CMK (cell line): ENCODE data around the gene YIF1A.
A peak's percentile ranks its signal among the peaks of the same experiment; 100 is the strongest.

Experiments used
- DNase-seq: peaks from one replicate; pipeline ENCODE4 v3.0.0-alpha.2; 2010; ENCODE audit warnings: low read depth

The YIF1A gene, protein sequence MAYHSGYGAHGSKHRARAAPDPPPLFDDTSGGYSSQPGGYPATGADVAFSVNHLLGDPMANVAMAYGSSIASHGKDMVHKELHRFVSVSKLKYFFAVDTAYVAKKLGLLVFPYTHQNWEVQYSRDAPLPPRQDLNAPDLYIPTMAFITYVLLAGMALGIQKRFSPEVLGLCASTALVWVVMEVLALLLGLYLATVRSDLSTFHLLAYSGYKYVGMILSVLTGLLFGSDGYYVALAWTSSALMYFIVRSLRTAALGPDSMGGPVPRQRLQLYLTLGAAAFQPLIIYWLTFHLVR

DNA sequence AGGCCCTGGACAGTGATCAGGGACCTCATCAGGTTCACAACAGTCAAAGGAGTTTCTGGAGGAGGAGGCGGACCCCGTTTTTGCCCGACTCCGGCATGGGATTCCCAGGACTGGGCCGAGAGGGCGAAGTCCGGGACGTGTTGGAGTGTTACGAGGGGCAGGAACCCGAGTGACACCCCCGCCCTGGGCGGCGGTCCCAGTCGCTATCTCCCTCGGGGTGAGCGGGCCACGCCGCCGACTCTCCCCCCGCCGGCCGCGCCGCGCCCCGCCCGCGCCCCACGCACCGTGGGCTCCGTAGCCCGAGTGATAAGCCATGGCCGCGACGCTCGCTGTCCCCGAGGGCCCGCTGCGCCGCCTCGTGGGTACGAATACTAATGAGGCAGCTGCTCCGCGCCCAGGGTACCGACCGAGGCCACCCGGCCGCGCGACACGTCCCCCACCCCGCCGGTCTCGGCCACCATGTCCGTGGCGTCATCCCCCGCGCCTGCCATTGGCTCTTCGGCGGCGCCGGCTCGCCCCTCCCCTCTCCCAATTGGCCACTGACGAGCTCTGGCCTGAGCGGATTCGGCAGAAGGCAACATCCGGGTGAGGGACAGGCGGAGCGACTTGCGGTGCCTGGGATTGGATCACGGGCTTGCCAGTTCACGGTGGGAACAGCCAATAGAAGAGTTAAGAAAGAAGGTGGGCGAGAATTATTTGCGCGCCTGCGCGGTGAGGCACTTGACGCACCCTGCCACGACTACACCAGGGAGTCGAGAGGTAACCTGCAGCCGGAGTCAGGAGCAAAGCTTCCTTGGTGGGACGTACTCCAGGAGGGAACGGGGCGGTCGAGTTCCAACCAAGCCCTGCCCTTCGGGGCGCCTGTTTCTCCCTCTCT lies at the start of gene YIF1A:
Gene YIF1A (minus strand): TSS at position 473 of the 877 bp plus-strand sequence. CDS start 158 bp downstream, at position 315.
- DNase-seq, result peak; percentile 99

DNA sequence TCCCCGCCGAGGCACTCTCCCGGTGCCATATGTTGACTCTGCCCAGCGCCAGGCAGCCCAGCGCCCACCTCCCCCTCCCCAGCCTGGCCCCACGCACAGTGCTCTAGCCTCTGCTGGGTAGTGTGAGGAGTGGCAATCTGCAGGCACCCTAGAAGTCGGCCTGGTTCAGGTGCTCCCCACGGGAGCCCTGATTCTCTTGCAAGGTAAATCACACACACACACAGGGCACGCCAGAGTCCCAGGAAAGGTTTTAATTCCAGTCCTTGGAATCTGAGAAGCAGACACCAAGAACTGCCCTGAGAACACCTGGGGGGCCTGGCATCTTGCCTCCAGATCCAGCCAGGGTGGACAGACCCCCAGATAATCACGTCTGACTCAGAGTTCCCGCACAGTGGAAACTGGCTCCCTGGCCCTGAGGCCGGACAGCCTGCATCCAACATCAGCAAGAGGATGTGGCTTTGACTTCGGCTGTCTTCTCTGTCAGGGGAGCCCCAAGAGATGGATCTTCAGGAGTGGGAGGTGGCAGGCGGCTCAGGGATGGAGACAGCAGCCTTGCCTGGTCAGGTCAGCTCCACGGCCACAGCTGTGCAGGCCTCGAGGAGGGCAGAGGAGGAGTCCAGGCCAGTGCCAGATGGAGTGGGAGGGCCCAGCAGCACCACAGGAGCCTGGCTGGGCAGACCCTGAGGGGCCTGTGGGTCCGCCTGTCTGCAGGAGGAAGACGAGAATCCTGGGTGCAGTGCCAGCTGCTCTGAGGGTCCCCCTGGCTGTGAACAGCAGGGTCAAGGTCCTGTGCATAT lies 48.4 kb upstream of the YIF1A start:
- DNase-seq, result no peak

DNA sequence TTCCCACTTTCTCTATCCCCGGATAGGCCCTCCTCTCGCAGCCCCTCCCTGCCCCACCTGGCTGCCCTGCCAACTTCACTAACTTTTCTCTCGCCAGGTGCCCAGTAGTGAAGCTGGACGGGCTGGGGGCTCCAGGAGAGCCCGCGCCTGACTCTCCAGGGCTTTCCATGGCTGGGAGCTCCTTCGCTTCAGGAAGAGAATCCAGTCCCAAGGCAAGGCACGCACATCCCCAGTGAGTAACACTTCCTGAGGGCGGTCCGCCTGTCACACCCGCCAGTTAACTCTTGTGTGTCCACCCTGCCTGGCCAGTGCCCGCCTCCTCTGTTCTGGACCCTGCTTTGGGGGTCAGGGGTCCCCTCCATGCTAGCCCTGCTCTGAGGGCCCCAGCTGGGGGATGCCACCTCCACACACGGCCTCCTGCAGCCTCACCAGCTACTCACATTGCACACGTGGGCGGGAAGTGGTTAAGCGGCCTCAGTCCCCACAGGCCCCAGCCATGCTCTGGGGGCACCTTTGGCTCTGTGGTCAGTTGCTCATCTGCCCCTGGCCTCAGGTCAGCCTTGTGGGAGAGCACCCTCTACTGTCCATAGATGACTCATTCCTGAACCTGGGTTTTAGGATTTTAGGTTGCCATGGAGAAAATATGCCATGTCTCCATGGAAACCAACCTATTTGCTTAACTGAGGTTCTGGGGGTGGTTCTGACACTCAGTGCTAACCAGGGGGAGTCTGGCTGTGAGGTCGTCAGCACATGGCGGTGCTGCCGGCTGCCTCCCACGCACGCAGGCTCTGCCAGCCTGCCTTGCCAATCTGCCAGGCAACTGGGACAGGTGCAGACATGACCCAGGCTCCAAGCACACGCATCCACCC lies 47.5 kb upstream of the YIF1A start, which contains the start of gene RIN1:
Gene RIN1 (minus strand): TSS at position 201 of the 869 bp plus-strand sequence. CDS start 32 bp downstream, at position 169.
- DNase-seq, result no peak

DNA sequence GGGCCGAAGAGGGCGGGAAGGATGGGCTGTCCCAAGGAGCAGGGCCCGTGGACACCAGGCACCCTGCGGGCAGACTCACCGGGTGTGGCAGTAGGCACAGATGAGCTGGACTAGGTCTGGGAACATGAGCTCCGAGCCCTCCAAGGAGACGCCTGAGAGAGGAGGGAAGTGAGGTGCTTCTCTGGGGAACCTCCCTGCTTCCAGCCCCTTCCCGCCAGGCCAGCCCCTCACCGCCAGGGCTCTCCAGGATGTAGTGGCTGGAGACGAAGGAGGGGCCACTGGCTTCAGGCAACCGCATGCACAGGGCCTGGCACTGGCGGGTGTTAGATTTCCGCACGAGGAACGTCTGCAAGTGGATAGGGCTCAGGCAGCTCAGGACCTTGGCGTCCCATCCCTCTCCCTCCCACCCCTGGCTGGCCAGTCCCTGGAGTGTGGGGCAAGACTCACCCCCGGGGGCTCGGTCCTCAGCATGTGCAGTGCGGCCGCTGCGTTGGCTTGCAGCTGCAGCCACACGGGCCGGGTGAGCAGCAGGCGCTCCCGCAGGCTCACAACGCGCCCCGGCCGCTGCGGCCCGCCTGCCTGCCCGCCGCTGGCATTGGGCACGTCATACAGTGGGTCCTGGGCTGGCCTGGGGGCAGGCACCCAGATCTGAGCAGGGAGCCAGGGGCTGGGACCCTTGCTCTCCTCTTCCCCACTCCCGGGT lies 46.7 kb upstream of the YIF1A start:
- DNase-seq, result no peak

DNA sequence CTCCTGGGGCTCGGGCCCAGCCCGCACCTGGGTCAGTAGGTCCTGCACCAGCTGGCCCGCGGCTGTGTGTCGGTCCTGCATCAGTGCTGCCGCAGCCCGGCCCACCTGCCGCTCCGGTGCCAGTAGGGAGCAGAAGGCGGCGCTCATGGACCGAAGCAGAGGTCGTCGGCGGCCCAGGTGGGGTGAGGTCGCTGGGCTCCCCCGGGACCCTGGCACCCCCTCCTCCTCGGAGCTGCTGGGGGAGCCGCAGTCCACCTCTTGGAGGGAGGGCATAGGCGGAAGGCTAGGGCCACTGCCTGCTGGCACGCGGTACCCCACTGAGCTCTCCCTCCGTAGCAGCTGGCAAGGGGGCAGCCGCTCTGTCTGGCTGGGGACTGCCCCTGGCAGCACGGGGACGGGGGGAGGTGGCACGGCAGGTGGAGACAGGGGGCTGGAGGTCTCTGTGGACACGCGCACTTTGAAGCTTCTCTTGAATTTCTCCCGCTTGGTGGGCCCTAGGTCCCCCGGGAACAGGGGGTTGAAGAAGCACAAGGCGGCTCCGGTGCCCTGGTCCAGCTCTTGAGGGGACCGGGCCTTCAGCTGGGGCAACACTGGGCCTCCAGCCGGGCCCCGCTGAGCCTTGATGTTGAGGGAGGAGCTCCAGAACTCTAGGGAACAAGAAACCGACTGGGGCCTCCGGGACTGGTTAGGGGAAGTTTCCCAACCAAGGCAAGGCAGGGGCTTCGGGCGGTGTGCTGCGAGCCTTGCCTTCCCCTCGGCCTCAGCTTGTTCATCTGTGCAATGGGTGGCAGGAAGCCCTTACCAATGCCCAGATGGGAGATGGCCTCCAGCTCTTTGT lies 45.9 kb upstream of the YIF1A start:
- DNase-seq, result no peak

DNA sequence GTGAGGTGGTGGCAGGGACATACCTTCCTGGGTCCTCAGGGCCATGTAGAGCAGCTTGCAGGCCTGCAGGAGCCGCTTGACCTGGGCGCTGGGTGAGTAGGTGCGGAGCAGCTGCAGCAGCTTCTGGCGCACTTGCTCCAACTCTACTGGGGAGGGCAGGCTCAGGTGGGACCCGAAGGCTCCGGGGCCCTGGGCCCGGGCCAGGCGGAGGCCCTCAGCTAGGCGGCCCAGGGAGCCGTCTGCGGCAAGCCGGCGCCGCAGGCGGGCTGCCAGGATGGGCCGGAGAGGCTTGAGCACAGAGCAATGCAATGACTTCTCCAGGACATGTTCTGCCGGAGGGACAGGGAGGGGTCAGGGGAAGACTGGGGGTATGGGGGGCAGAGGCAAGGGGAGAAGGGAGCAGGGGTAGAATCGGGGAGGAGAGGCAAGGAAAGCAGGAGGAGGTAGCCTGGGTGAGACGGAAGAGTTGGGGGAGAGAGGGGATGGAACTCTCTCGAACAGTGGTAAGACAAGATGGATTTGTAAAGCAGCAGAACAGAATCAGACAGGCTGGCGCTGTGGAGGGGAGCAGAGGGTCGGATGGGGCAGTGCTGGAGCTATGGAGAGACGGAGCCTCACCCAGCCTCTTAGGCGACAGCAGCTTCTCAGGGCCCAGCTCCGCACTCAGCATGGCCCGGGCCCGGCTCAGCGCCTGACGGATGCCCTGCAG lies 45.1 kb upstream of the YIF1A start:
- no peak for DNase-seq

DNA sequence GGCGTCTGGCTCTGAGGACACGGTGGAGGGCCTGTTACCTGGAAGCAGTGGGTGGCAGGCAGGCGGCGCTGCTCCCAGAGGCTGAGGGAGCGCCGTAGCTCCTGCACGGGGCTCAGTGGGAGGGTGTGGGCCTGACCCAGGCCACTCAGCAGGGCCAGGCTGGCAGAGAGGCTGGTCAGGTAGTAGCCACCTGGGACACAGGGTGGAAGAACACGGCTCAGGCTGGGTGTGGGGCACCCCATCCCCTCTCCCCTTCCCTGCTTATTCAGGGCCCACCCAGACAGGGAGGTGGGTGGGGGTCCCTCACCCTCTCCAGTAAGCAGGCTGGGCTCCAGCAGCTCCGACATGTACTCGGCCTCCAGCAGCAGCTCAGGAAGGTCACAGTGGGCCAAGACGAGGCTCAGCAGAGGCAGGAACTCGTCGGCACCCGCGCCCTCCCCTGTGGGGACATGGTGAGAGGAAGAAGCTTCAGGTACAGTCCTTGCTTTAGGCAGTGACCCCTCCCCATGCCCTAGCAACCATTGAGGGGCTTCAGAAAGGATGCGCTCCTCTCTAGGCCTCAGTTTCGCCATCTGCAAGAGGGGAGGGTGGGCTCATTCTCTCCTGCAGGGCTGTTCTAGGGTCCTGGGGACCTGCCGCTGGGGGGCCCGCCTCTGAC lies 44.4 kb upstream of the YIF1A start:
- DNase-seq, result no peak

DNA sequence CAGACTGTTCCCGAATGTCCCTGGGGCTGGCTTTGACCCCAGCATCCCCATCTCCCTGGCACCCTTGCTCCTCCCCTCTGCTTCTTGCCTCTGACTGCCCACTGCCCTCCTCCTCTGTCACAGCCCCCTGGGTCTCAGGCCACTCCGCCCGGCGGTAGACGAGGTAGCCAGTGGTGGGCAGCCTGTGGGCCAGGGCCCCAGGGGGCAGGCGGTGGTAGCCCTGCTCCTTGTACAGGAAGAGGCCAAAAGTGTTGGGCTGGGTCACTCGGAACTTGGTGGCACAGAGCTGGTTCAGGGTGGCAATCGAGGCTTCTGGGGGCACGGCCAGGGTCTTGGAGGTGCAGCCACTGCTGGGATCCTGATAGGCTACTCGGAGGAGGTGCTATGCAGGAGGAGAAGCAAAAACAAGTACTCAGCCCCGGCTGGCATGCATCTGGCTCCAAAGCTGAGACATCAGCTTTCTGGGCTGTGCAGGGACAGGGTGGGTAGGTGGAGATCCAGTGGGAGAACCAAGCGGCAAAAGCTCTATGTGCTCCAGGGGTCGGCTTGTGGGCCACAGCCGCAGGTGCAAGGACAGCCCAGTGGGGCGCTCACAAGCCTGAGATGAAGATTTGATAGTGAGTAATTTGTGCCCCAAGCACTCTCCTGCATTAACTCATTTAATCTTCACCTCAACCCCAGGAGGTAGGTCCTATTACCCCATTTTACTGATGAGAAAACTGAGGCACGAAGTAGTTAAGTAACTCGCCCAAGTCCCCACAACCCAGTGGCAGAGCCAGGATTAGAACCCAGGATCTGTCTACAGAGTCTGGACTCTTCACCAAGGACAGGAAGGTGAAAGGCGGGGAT lies 43.7 kb upstream of the YIF1A start:
- DNase-seq, result no peak

DNA sequence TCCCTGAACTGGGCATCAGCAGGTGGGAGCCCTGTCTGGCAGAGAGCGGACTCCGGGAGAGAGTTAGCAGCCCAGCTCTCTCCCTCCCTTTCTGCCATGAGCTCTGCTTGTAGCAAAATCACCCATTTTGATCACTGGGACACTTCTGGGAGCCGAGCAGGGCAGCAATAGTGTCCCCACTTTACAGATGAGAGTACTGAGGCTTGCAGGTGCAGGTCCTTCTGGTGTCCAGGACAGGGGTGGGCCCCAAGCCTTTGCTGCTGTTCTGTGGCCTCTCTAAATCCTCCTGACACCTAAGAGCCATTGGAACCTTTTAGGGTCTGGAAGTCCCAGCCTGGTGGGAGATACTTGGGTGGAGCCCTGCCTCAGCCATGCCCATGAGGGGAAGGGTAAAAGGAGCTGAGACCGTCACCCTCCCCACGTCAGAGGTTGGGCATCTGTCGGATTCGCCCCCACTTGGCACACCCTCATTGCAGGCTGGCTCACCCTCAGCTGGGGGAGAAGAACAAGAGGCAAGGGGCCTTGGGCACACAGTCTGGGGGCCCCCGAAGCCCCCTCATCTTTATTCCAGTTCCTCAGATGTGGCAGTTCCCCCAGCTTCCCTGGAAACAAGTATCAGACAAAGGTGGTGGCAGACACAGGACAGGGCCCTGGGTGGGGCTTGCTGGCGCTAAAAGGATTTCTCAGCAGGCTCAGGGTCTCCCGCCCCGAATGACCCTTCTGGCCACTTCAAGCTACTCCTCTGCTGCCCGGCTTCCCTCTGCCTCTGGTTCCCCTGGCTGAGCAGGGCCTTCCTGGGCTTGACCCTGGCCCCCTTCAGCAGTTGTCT lies 42.8 kb upstream of the YIF1A start:
- DNase-seq, result no peak

DNA sequence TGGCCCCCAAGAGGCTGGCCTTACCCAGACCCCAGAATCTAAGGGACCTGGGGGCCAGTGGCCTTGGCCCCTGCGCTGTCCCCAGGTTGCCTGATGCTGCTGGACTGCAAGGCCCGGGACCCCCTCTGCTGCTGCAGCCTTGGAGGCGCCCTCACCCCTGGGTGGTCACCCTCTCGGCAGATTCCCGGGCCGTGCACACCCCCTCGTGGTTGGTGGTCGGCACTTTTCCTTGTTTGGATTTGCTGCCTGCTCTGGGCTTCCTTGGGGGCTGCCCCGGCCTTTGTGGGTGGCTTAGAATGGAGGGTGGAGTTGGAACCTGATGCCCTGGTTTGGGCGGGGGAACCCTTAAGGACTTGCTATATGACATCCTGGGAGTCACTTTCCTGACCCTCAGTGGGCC lies 42.0 kb upstream of the YIF1A start:
- no peak for DNase-seq

DNA sequence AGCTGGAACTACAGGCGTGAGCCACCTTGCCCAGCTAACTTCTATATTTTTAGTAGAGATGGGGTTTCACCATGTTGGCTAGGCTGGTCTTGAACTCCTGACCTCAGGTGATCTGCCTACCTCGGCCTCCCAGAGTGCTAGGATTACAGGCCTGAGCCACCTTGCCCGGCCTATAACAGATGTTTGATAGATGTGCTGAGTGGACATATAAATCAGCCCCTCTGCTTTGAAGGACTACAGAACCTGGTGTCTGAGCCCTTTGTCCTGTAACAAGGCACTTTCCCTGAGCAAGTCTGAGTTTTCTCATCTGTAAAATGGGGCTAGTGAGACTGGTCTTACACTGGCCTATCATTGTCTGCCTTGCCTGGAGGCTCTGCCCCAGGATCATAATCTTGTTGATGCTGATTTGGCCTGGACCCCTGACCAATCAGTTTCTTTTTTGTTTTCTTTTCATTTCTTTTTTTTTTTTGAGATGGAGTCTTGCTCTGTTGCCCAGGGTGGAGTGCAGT lies 40.3 kb upstream of the YIF1A start:
- DNase-seq, result no peak

DNA sequence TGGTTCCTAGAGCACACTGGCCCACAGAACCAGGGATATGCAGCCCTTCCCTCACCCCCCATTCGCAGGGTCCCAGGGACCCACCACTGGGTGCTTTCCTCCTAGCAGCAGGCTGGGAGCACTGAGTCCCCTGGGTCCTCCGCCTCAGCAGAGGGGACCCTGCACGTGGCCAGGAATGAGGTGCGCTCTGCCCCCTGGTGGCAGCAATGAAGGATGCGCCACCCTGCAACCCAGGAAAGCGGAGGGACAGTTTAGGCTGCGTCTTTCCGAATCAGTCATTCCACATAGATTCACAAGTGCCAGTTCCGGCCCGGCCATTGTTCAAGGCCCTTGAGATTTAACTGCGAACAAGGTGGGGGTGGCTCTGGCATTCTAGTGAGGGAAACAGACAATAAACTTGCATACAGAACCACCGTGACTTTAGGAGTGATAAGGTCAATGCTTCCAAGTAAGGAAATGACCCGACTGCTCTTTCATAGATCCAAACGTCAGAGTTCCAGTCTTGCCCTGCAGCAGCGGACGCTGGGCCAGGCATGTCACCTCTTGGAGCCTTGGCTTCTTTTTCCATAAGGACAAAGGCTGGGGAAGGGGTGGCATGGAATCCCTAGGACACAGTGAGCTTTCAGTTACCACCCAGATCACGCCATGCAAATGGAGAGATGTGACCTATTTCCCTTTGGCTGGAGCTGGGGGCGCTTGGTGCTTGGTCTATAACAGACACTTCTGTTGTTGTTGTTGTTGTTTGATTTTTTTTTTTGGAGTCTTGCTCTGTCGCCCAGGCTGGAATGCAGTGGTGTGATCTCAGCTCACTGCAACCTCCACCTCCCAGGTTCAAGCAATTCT lies 39.6 kb upstream of the YIF1A start:
- peak; percentile 77 for DNase-seq

DNA sequence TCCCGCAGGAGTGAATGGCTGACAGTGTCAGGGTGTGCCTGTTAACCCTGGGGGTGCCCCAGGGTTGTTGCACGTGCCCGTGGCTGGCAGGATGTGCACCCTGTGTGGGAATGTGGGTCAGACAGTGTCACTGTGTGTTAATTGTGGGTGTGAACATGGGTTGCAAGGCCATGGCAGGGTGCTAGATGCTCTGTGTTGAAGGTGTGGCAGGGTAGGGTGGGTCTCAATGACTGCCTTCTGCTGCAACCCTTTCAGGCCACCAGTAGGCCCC lies 39.0 kb upstream of the YIF1A start:
- DNase-seq, result no peak

DNA sequence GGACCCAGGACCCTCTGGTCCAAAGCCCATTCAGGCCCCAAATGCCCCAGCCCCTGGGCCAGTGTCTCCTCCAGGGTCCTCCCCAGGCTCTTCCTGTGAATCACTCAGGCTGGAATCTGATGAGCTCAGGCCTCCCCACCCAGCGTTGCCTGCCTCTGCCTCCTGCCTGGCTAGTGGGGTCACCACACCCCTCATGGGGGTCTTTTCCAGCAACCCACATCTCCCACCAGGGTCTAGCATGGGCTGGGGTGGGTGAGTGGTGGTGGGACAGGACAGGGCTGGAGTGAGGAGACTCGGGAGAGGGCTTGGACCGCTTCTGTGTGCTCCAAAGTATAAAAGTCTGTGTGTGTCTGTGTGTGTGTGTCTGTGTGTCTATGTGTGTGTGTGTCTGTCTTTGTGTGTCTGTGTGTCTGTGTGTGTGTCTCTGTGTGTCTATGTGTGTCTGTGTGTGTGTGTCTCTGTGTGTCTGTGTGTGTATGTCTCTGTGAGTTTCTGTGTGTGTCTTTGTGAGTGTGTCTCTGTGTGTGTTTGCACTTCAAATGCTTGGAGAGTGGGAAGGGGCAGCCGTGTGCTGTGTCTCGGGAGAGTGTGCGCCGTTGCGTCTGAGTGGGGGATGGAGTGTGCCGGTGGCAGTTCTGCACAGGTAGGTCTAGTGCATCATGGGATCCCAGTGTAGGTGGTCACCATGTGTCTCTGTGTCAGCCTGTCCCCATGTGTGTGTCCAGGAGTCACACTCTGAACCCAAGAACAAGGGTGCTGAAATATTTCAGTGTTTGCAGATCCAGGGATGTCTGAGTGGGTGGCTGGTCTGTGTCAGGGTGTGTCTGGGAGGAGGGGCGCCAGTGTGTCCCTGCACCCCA lies 38.5 kb upstream of the YIF1A start:
- DNase-seq, result no peak
